ENCODE results near the gene ANKRD12. TPM values are rescaled to one million over a fixed set of nuclear protein-coding genes. Genes with fewer than 3 reads are reported as not detected.
"Not testable (repeated sequence)": the region's sequence is repeated elsewhere in the genome, so short reads cannot be mapped to it uniquely, and the experiment has no call there.

ANKRD12 gene
- total and polyA plus RNA-seq, 9 donors: 12.7 to 68.8 (median 16.9) TPM

DNA sequence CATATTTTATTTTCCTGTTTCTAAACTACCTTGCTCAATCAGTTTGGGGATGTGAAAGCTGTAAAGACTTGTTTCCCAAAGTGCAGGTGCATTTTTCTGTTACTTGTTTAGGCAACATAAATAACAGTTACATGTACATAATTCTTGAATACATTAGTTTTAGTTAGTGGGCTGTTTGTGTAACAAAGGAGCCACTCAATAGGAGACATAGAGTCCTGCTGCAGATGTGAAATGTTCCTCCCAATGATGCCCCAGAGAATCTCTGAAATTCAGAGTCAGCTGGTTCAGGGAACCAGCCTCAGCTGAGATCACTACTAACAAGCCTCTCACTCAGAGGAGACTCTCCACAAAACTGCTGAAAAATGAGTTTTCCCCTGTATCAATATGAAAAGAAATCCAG is 106.4 kb downstream of the ANKRD12 start:
- H3K27me3 ChIP-seq (ENCODE audit: control insufficient read depth, insufficient read depth, low read length): no peaks in the 10 kb centered on the region
- H3K4me3 ChIP-seq (ENCODE audit: low read length): no peak overlapping the region
- DNase-seq: peak; percentile 20
- no peak overlapping the region for H3K27ac ChIP-seq (ENCODE audit: low read length)
- H3K9me3 ChIP-seq (replicated peaks; ENCODE audit: control insufficient read depth, low read depth, low read length): no peaks in the 10 kb centered on the region
- peaks cover 7% of the 10 kb centered on the region for H3K36me3 ChIP-seq (ENCODE audit: control insufficient read depth, insufficient read depth, low read length)
- no peaks in the 10 kb centered on the region for H3K4me1 ChIP-seq (ENCODE audit: control insufficient read depth, insufficient read depth, low read length)

- H3K4me1 ChIP-seq (ENCODE audit: control insufficient read depth, insufficient read depth, low read length): no peaks in the 10 kb centered on the region
- H3K27me3 ChIP-seq (ENCODE audit: control insufficient read depth, insufficient read depth, low read length): no peaks in the 10 kb centered on the region
- 100% methylated on average over 3 of the region's 3 CpGs for WGBS (ENCODE audit: insufficient coverage)
- H3K9me3 ChIP-seq (replicated peaks; ENCODE audit: control insufficient read depth, low read depth, low read length): no peaks in the 10 kb centered on the region
- no peak overlapping the region for H3K4me3 ChIP-seq (ENCODE audit: low read length)
- DNase-seq: no peak
- H3K27ac ChIP-seq (ENCODE audit: low read length): no peak overlapping the region
- peaks cover 4% of the 10 kb centered on the region for H3K36me3 ChIP-seq (ENCODE audit: control insufficient read depth, insufficient read depth, low read length)
Observed at GRCh38 chr18:9244376-9244775, 107.8 kb downstream of the ANKRD12 start.

GRCh38 chr18:9248661-9249060 is 112.1 kb downstream of the ANKRD12 start:
- Histone ChIP-seq H3K27me3 (ENCODE audit: control insufficient read depth, insufficient read depth, low read length) (no peaks in the 10 kb centered on the region), H3K4me1 (ENCODE audit: control insufficient read depth, insufficient read depth, low read length) (no peaks in the 10 kb centered on the region), H3K27ac (ENCODE audit: low read length) (no peak overlapping the region), H3K4me3 (ENCODE audit: low read length) (no peak overlapping the region), H3K36me3 (ENCODE audit: control insufficient read depth, insufficient read depth, low read length) (peaks cover 2% of the 10 kb centered on the region), H3K9me3 (replicated peaks; ENCODE audit: control insufficient read depth, low read depth, low read length) (no peaks in the 10 kb centered on the region)
- DNase-seq: no peak
- WGBS (ENCODE audit: insufficient coverage): 100% methylated on average over 2 of the region's 4 CpGs

GRCh38 chr18:9249254-9249653 is 112.7 kb downstream of the ANKRD12 start:
- H3K36me3 ChIP-seq (ENCODE audit: control insufficient read depth, insufficient read depth, low read length): peaks cover 2% of the 10 kb centered on the region
- no peak overlapping the region for H3K4me3 ChIP-seq (ENCODE audit: low read length)
- H3K27ac ChIP-seq (ENCODE audit: low read length): no peak overlapping the region
- H3K9me3 ChIP-seq (replicated peaks; ENCODE audit: control insufficient read depth, low read depth, low read length): no peaks in the 10 kb centered on the region
- no CpG with 5 or more reads among the region's 2 CpGs for WGBS (ENCODE audit: insufficient coverage)
- no peaks in the 10 kb centered on the region for H3K4me1 ChIP-seq (ENCODE audit: control insufficient read depth, insufficient read depth, low read length)
- no peak for DNase-seq
- H3K27me3 ChIP-seq (ENCODE audit: control insufficient read depth, insufficient read depth, low read length): no peaks in the 10 kb centered on the region

DNA sequence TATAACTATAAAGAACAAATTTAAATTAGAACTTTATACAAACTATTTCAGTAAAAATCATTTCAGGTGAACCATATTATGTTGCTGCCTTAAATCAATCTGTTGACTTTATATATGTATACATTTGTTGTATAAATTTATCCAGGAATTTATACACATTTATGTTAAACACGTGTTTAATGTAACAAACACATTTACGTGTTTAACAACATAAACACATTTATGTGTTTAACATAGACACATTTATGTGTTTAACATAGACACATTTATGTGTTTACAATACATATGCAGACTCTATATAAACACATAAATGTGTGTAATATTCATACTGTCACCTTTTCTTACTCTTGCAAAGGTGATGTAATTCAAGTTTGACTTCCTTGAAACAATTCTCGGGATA is 122.6 kb downstream of the ANKRD12 start:
- Histone ChIP-seq H3K4me1 (ENCODE audit: control insufficient read depth, insufficient read depth, low read length) (no peaks in the 10 kb centered on the region), H3K9me3 (replicated peaks; ENCODE audit: control insufficient read depth, low read depth, low read length) (no peaks in the 10 kb centered on the region), H3K4me3 (ENCODE audit: low read length) (no peak overlapping the region), H3K27ac (ENCODE audit: low read length) (no peak overlapping the region), H3K27me3 (ENCODE audit: control insufficient read depth, insufficient read depth, low read length) (no peaks in the 10 kb centered on the region), H3K36me3 (ENCODE audit: control insufficient read depth, insufficient read depth, low read length) (peaks cover 17% of the 10 kb centered on the region)
- no peak for DNase-seq
- no CpG with 5 or more reads among the region's 3 CpGs for WGBS (ENCODE audit: insufficient coverage)

GRCh38 chr18:9260388-9261380 is 124.1 kb downstream of the ANKRD12 start:
- Histone ChIP-seq H3K27me3 (ENCODE audit: control insufficient read depth, insufficient read depth, low read length) (no peaks in the 10 kb centered on the region), H3K36me3 (ENCODE audit: control insufficient read depth, insufficient read depth, low read length) (peaks cover 26% of the 10 kb centered on the region), H3K9me3 (replicated peaks; ENCODE audit: control insufficient read depth, low read depth, low read length) (no peaks in the 10 kb centered on the region), H3K4me3 (ENCODE audit: low read length) (no peak overlapping the region), H3K27ac (ENCODE audit: low read length) (no peak overlapping the region), H3K4me1 (ENCODE audit: control insufficient read depth, insufficient read depth, low read length) (no peaks in the 10 kb centered on the region)
- no peak for DNase-seq
- WGBS (ENCODE audit: insufficient coverage): 14% methylated on average over 1 of the region's 4 CpGs

- no peak for DNase-seq
- no CpG with 5 or more reads among the region's 1 CpG for WGBS (ENCODE audit: insufficient coverage)
- Histone ChIP-seq H3K36me3 (ENCODE audit: control insufficient read depth, insufficient read depth, low read length) (peaks cover 18% of the 10 kb centered on the region), H3K27me3 (ENCODE audit: control insufficient read depth, insufficient read depth, low read length) (no peaks in the 10 kb centered on the region), H3K4me1 (ENCODE audit: control insufficient read depth, insufficient read depth, low read length) (no peaks in the 10 kb centered on the region), H3K27ac (ENCODE audit: low read length) (no peak overlapping the region), H3K9me3 (replicated peaks; ENCODE audit: control insufficient read depth, low read depth, low read length) (no peaks in the 10 kb centered on the region), H3K4me3 (ENCODE audit: low read length) (no peak overlapping the region)
Observed at GRCh38 chr18:9263264-9263663, 126.7 kb downstream of the ANKRD12 start.

DNA sequence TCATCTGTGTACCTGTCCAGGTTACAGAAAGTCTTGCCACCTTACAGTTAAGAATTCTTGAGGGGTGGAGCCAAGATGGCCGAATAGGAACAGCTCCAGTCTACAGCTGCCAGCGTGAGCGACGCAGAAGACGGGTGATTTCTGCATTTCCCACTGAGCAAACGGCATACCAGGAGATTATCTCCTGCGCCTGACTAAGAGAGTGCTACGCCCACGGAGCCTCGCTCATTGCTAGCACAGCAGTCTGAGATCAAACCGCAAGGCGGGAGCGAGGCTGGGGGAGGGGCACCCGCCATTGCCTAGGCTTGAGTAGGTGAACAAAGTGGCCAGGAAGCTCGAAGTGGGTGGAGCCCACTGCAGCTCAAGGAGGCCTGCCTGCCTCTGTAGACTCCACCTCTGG is 128.2 kb downstream of the ANKRD12 start:
- DNase-seq; H3K4me1 ChIP-seq (ENCODE audit: control insufficient read depth, insufficient read depth, low read length); H3K27me3 ChIP-seq (ENCODE audit: control insufficient read depth, insufficient read depth, low read length); H3K4me3 ChIP-seq (ENCODE audit: low read length); H3K27ac ChIP-seq (ENCODE audit: low read length); H3K9me3 ChIP-seq (replicated peaks; ENCODE audit: control insufficient read depth, low read depth, low read length): not testable (repeated sequence)
- WGBS (ENCODE audit: insufficient coverage): 98% methylated on average over 15 of the region's 15 CpGs
- peaks cover 18% of the 10 kb centered on the region for H3K36me3 ChIP-seq (ENCODE audit: control insufficient read depth, insufficient read depth, low read length)

DNA sequence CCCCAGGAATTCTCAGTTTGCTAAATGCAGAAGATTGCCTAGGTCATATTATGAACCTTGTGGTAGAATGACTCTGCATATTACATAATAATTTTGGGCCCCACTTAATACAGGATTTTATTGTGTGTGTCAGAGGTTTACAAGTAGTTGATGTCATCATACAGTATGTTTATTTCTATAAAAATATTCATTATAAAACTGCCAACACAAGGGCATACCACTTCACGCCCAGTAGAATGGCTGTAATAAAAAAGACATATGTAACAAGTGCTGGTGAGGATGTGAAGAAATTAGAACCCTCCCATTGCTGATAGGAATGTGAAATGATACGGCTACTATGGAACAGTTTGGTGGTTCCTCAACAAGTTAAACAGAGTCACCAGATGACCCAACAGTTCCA is 136.6 kb downstream of the ANKRD12 start:
- no peak overlapping the region for H3K4me3 ChIP-seq (ENCODE audit: low read length)
- WGBS (ENCODE audit: insufficient coverage): no CpG with 5 or more reads among the region's 2 CpGs
- no peaks in the 10 kb centered on the region for H3K9me3 ChIP-seq (replicated peaks; ENCODE audit: control insufficient read depth, low read depth, low read length)
- no peak overlapping the region for H3K27ac ChIP-seq (ENCODE audit: low read length)
- no peaks in the 10 kb centered on the region for H3K4me1 ChIP-seq (ENCODE audit: control insufficient read depth, insufficient read depth, low read length)
- no peak for DNase-seq
- no peaks in the 10 kb centered on the region for H3K27me3 ChIP-seq (ENCODE audit: control insufficient read depth, insufficient read depth, low read length)
- peaks cover 21% of the 10 kb centered on the region for H3K36me3 ChIP-seq (ENCODE audit: control insufficient read depth, insufficient read depth, low read length)

DNA sequence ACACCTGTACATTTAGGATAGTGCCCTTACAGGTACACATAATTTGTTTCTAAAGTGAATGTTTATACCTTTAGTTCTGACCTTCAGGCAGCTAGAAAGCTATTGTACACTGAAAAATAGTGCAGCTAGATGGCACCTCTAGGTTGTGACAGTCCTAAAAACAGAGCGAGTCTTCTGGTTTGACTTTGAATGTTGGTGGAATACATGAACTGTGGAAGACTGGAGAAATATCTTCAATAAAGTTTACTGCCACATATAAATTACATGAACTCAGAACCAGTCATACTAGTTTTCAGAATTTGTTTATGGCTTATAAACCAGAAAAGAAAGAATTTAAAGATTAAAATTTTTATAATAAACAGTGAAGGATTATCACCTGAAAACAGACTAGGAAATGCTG is 139.3 kb downstream of the ANKRD12 start:
- Histone ChIP-seq H3K9me3 (replicated peaks; ENCODE audit: control insufficient read depth, low read depth, low read length) (no peaks in the 10 kb centered on the region), H3K36me3 (ENCODE audit: control insufficient read depth, insufficient read depth, low read length) (peaks cover 26% of the 10 kb centered on the region), H3K27ac (ENCODE audit: low read length) (no peak overlapping the region), H3K27me3 (ENCODE audit: control insufficient read depth, insufficient read depth, low read length) (no peaks in the 10 kb centered on the region), H3K4me1 (ENCODE audit: control insufficient read depth, insufficient read depth, low read length) (no peaks in the 10 kb centered on the region), H3K4me3 (ENCODE audit: low read length) (no peak overlapping the region)
- no peak for DNase-seq
- no CpG with 5 or more reads among the region's 1 CpG for WGBS (ENCODE audit: insufficient coverage)

Data from muscle of leg (tissue), 11 donors.